ENCODE data around the gene MYO9B.

MYO9B gene

GRCh38 chr19:17061691-17062090 is 13.9 kb upstream of the MYO9B start:
- H3K9me2 ChIP-seq (replicated peaks; ENCODE audit: control insufficient read depth, low read length) = no peaks in the 10 kb centered on the region
- H3K79me2 ChIP-seq (ENCODE audit: control insufficient read depth, low read length) = peaks cover 59% of the 10 kb centered on the region
- TF ChIP-seq EZH2phosphoT487 (IDR thresholded peaks at IDR 0.05; ENCODE audit: borderline replicate concordance, low read length) (no peak), CTCF (IDR thresholded peaks at IDR 0.05; ENCODE audit: low read depth, low read length, poor library complexity, severe bottlenecking) (no peak)
- H3K9me3 ChIP-seq (ENCODE audit: control insufficient read depth, insufficient read depth, low read length) = no peaks in the 10 kb centered on the region
- H3K4me1 ChIP-seq (ENCODE audit: control insufficient read depth, low read length) = peaks cover 12% of the 10 kb centered on the region
- H4K20me1 ChIP-seq (ENCODE audit: control insufficient read depth, insufficient read depth, low read depth, low read length) = peaks cover 19% of the 10 kb centered on the region
- H3K4me3 ChIP-seq (ENCODE audit: low read length) = no peak overlapping the region
- H3K4me2 ChIP-seq (ENCODE audit: low read length) = no peak overlapping the region
- peaks cover 96% of the 10 kb centered on the region for H3K36me3 ChIP-seq (ENCODE audit: control insufficient read depth, low read length)
- no peak overlapping the region for H3K27ac ChIP-seq (ENCODE audit: low read depth, low read length)
- H3F3A ChIP-seq (ENCODE audit: control insufficient read depth, insufficient read depth) = no peaks in the 10 kb centered on the region
- no peaks in the 10 kb centered on the region for H3K27me3 ChIP-seq (ENCODE audit: control insufficient read depth, low read length)

- peaks cover 94% of the 10 kb centered on the region for H3K36me3 ChIP-seq (ENCODE audit: control insufficient read depth, low read length)
- H3K79me2 ChIP-seq (ENCODE audit: control insufficient read depth, low read length) = peaks cover 73% of the 10 kb centered on the region
Observed at GRCh38 chr19:17063428-17063827, 12.1 kb upstream of the MYO9B start.

GRCh38 chr19:17069193-17069592 is 6.4 kb upstream of the MYO9B start:
- Histone ChIP-seq H3K4me2 (ENCODE audit: low read length) (peak overlapping the region; percentile 24), H3K4me1 (ENCODE audit: control insufficient read depth, low read length) (peaks cover 84% of the 10 kb centered on the region), H3K9me2 (replicated peaks; ENCODE audit: control insufficient read depth, low read length) (no peaks in the 10 kb centered on the region), H3K27ac (ENCODE audit: low read depth, low read length) (peak overlapping the region; percentile 27; the same call in 1 of the 2 replicates), H4K20me1 (ENCODE audit: control insufficient read depth, insufficient read depth, low read depth, low read length) (peaks cover 22% of the 10 kb centered on the region), H3F3A (ENCODE audit: control insufficient read depth, insufficient read depth) (peaks cover 8% of the 10 kb centered on the region), H3K36me3 (ENCODE audit: control insufficient read depth, low read length) (peaks cover 96% of the 10 kb centered on the region), H3K4me3 (ENCODE audit: low read length) (no peak overlapping the region), H3K79me2 (ENCODE audit: control insufficient read depth, low read length) (peaks cover 97% of the 10 kb centered on the region), H3K9me3 (ENCODE audit: control insufficient read depth, insufficient read depth, low read length) (no peaks in the 10 kb centered on the region), H3K27me3 (ENCODE audit: control insufficient read depth, low read length) (no peaks in the 10 kb centered on the region)
- TF ChIP-seq CTCF (IDR thresholded peaks at IDR 0.05; ENCODE audit: low read depth, low read length, poor library complexity, severe bottlenecking) (no peak), EZH2phosphoT487 (IDR thresholded peaks at IDR 0.05; ENCODE audit: borderline replicate concordance, low read length) (no peak)

More at GRCh38 chr19:17063428-17063827, 12.1 kb upstream of the MYO9B start:
- no peaks in the 10 kb centered on the region for H3K9me3 ChIP-seq (ENCODE audit: control insufficient read depth, insufficient read depth, low read length)
- peaks cover 20% of the 10 kb centered on the region for H4K20me1 ChIP-seq (ENCODE audit: control insufficient read depth, insufficient read depth, low read depth, low read length)
- no peaks in the 10 kb centered on the region for H3K27me3 ChIP-seq (ENCODE audit: control insufficient read depth, low read length)
- no peak overlapping the region for H3K27ac ChIP-seq (ENCODE audit: low read depth, low read length)
- peaks cover 28% of the 10 kb centered on the region for H3K4me1 ChIP-seq (ENCODE audit: control insufficient read depth, low read length)
- H3K4me3 ChIP-seq (ENCODE audit: low read length) = no peak overlapping the region
- TF ChIP-seq EZH2phosphoT487 (IDR thresholded peaks at IDR 0.05; ENCODE audit: borderline replicate concordance, low read length) = no peak
- no peak for TF ChIP-seq CTCF (IDR thresholded peaks at IDR 0.05; ENCODE audit: low read depth, low read length, poor library complexity, severe bottlenecking)
- H3K9me2 ChIP-seq (replicated peaks; ENCODE audit: control insufficient read depth, low read length) = no peaks in the 10 kb centered on the region
- H3K4me2 ChIP-seq (ENCODE audit: low read length) = no peak overlapping the region
- peaks cover 5% of the 10 kb centered on the region for H3F3A ChIP-seq (ENCODE audit: control insufficient read depth, insufficient read depth)
